Measurements from ENCODE around the gene TMPRSS6.

TMPRSS6 gene

DNA sequence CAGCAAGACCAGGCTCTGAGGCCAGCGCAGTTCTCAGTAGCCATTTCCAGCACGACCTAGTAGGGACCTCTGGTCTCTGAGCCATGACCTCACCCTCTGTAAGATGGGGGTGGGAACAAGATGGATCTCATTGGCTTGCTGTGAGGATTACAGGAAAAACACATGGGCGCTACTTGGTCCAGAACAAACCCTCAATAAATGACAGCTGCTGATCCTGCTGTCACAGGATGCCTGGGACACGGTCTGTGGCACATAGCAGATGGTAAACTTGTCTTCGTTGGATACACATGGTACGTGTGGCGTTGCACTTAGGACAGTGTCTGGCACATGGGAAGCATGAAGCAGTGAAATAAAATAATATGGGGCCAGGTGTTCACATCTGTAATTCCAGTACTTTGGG lies 62.5 kb downstream of the TMPRSS6 start:
- DNase-seq, result no peak
- in situ Hi-C loops (cut with HindIII; ENCODE audit: low pct_ligation_motif_present, low pct_unique_long_range_greater_than_20kb, low sequenced_read_pairs), result no loop called here

- in situ Hi-C loops (cut with HindIII; ENCODE audit: low pct_ligation_motif_present, low pct_unique_long_range_greater_than_20kb, low sequenced_read_pairs), result no loop called here
- DNase-seq, result no peak
These were observed 62.9 kb downstream of the TMPRSS6 start for GRCh38 chr22:37046589-37046988.

- in situ Hi-C loops (cut with HindIII; ENCODE audit: low pct_ligation_motif_present, low pct_unique_long_range_greater_than_20kb, low sequenced_read_pairs), result no loop called here
- DNase-seq, result peak; percentile 64
These were observed 63.6 kb downstream of the TMPRSS6 start for GRCh38 chr22:37045958-37046357.

- in situ Hi-C loops (cut with HindIII; ENCODE audit: low pct_ligation_motif_present, low pct_unique_long_range_greater_than_20kb, low sequenced_read_pairs), result no loop called here
- DNase-seq, result peak; percentile 24
These were observed 64.6 kb downstream of the TMPRSS6 start for GRCh38 chr22:37044634-37045625.

- in situ Hi-C loops (cut with HindIII; ENCODE audit: low pct_ligation_motif_present, low pct_unique_long_range_greater_than_20kb, low sequenced_read_pairs), result no loop called here
- DNase-seq, result peak; percentile 77
These were observed 65.5 kb downstream of the TMPRSS6 start for GRCh38 chr22:37043828-37044538.

- no peak for DNase-seq
- in situ Hi-C loops (cut with HindIII; ENCODE audit: low pct_ligation_motif_present, low pct_unique_long_range_greater_than_20kb, low sequenced_read_pairs), result no loop called here
These were observed 66.2 kb downstream of the TMPRSS6 start for GRCh38 chr22:37043209-37043827.

DNA sequence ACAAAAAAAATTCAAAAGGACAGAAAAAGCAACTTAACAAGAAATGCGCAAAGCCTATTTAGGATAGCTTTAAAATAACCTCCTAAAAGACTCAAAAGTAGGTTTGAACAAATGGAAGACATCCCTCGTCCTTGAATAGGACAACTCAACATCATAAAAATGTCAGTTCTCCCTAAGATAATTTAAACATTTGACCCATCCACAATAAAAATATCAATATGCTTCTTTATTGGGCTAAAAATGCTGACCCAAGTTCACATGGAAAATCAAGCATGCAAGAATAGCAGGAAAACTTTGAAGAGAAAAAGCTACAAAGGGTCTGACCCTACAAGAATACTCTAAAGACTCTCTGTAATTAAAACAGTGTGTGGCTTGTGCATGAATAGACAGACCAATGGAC lies 70.0 kb downstream of the TMPRSS6 start:
- in situ Hi-C loops (cut with HindIII; ENCODE audit: low pct_ligation_motif_present, low pct_unique_long_range_greater_than_20kb, low sequenced_read_pairs), result no loop called here
- DNase-seq, result no peak

GRCh38 chr22:37037669-37038068 lies 71.8 kb downstream of the TMPRSS6 start:
- in situ Hi-C loops (cut with HindIII; ENCODE audit: low pct_ligation_motif_present, low pct_unique_long_range_greater_than_20kb, low sequenced_read_pairs), result no loop called here

DNA sequence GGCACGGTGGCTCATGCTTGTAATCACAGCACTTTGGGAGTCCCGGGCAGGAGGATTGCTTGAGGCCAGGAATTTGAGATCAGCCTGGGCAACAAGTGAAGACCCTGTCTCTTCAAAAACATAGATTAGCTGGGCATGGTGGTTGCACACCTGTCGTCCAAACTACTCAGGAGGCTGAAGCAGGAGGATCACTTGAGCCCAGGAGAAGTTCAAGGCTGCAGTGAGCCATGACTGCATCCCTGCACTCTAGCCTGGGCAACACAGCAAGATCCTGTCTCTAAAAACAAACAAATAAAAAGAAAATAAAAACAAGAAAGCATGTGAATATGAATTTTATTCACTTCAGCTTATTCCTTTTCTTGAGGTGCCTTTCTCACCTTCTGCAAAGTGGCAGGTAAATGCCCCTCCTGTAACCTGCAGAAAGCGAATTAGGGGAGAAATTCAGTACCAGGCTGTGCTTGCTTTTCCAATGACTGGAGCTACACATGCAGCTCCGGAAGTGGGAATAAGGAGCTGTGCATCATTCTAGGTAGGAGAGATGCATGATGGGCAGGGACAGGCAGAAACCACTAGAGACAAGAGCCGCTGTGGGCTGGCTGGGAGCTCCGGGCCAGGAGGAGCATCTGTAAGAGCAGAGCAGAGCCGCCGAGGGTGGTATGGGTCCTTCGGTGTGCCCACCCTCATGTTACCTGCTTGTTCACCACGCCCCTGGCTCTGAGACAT lies 72.7 kb downstream of the TMPRSS6 start:
- no peak for DNase-seq
- in situ Hi-C loops (cut with HindIII; ENCODE audit: low pct_ligation_motif_present, low pct_unique_long_range_greater_than_20kb, low sequenced_read_pairs), result no loop called here

More at GRCh38 chr22:37037669-37038068, 71.8 kb downstream of the TMPRSS6 start:
- no peak for DNase-seq

DNA sequence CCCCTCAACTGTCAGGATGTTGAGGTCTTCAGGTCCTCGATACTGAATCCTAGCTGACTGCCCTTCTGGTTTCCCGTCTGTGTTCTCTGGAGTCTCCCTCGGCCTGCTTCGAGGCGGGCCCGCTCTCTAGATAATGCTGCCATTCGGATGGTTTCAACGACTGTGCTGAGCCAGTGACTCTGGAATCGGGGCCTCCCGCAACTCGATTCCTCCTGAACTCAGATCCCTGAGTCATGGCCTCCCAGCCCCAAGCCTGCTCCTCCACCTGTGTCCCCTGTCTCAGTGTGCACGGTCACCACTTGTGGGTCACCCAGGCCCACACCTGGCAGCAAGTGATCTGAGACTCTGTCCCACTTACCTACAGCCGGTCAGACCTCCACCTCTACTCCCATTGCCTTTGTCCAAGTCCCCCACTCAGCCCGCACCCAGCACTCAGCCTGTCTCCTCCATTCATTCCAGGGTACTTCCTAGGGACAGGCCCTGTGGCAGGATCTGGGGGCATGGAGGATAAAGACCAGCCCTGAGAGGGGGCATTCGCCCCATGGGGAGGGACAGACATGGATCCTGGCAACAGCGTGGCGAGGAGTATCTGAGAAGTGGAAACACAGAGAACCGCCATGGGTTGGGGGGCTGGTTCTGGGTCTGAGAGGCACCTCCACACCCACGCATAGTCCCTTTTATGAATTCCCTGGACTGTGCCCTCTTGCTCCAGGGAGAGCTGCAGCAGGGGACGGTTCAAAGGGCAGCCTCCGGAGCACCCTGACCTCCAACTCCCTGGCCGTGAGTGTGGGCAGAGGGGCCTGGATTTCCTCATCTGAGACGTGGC lies 75.7 kb downstream of the TMPRSS6 start:
- in situ Hi-C loops (cut with HindIII; ENCODE audit: low pct_ligation_motif_present, low pct_unique_long_range_greater_than_20kb, low sequenced_read_pairs), result no loop called here
- DNase-seq, result no peak

- in situ Hi-C loops (cut with HindIII; ENCODE audit: low pct_ligation_motif_present, low pct_unique_long_range_greater_than_20kb, low sequenced_read_pairs), result no loop called here
- DNase-seq, result peak; percentile 90
These were observed 76.7 kb downstream of the TMPRSS6 start for GRCh38 chr22:37032535-37033460.

GRCh38 chr22:37032134-37032534 lies 77.4 kb downstream of the TMPRSS6 start:
- in situ Hi-C loops (cut with HindIII; ENCODE audit: low pct_ligation_motif_present, low pct_unique_long_range_greater_than_20kb, low sequenced_read_pairs), result no loop called here

DNA sequence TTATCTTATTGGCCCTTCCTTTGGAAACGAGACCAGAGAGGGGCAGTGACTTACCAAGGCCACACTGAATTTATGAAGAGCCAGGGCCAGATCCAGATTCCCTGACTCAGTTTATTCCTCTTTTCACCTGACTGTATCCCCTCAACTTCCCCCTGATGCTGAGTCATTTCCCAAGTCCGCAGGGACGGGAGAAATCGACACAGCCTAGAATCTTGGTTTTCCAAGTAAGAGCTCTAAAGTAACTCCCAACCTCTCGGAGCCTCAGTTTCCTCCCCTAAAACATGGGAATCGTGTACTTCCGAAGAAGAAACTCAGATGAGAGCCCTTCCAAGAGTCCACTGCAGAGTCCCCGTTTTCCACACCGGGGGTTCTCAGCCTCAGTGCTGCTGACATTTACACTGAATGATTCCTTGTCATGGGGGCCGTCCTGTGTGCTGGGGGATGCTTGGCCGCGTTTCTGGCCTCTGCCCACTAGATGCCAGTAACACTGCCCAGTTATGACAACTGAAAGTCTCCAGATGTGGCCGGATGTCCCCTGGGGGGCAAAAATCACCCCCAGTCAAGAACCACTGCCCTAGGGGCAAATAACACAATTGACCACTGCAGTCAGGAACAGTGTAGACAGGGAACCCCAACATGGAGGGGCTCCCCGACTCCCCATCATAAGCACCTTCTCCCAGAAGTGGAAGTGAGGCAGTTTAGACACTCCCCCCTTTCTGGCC lies 78.8 kb downstream of the TMPRSS6 start:
- peak; percentile 15 for DNase-seq
- in situ Hi-C loops (cut with HindIII; ENCODE audit: low pct_ligation_motif_present, low pct_unique_long_range_greater_than_20kb, low sequenced_read_pairs), result no loop called here

More at GRCh38 chr22:37032134-37032534, 77.4 kb downstream of the TMPRSS6 start:
- DNase-seq, result no peak

DNA sequence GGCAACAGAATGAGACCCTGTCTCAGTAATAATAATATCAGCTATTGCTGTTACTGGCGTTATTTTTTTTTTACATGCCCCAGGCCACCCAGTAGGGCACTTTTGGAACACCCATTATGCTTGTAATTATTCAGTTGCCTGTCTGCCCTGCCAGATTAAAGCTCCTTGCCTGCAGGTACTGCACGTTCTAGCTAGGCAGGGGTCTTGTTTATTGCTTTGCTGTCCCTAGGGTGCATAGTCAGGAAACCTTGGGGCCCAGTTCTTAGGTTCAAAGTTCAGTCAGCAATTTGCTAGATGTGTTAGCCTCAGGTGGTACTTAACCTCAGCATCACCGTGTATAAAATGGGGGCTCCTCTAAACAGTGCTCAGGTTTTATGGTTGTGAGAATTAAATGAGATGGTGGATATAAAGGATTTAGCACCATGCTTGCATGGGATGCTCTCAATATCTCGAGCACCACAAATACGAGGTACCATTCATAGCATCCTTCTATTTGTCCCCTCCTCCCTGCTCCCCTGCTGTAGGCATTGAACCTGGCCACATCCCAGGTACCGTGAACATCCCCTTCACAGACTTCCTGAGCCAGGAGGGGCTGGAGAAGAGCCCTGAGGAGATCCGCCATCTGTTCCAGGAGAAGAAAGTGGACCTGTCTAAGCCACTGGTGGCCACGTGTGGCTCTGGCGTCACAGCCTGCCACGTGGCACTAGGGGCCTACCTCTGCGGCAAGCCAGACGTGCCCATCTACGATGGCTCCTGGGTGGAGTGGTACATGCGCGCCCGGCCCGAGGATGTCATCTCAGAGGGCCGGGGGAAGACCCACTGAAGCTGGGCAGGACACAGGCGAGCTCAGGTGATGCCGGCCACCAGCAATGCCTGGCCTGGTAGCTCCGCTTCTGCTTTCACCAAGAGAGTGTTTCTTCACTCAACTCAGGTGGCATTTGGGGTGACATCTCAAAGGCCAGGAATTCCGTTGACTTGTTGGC lies 80.5 kb downstream of the TMPRSS6 start:
- DNase-seq, result no peak
- in situ Hi-C loops (cut with HindIII; ENCODE audit: low pct_ligation_motif_present, low pct_unique_long_range_greater_than_20kb, low sequenced_read_pairs), result no loop called here

DNA sequence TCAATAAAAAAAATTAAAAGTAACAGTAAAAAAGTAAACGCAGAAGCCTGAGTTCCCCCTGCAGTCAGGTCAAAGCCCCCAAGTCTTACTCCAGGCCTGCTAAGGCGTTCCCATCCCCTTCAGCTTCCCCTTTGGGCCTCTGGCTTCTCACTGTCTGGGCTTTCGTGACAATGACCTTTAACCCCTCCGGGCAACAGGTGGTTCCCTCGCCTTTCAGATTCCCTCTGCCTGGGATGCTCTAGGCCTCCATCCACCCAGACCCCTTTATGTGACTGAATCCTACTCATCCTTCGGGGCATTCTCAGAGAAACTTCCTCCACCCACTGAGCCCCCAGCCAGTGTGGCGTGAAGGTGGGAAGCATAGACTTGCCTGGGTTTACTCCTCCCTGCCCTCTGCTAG lies 82.0 kb downstream of the TMPRSS6 start:
- in situ Hi-C loops (cut with HindIII; ENCODE audit: low pct_ligation_motif_present, low pct_unique_long_range_greater_than_20kb, low sequenced_read_pairs), result no loop called here
- no peak for DNase-seq

Measured in ACHN (cell line).